ENCODE results near the gene NOS1AP.

The NOS1AP gene

GRCh38 chr1:162259894-162260455 lies 190.5 kb downstream of the NOS1AP start:
- Histone ChIP-seq H3K27ac (no peak overlapping the region), H3K36me3 (replicated peaks) (no peaks in the 10 kb centered on the region), H3K4me3 (ENCODE audit: low read depth, low read length) (no peak overlapping the region), H3K27me3 (replicated peaks) (no peaks in the 10 kb centered on the region)
- no peak for DNase-seq
- TF ChIP-seq CTCF (IDR thresholded peaks at IDR 0.05; ENCODE audit: low read depth, low read length, missing control alignments): no peak
- in situ Hi-C loops (cut with HindIII; ENCODE audit: low pct_ligation_motif_present, low sequenced_read_pairs): no loop called here

- no peak for TF ChIP-seq CTCF (IDR thresholded peaks at IDR 0.05; ENCODE audit: low read depth, low read length, missing control alignments)
- DNase-seq: no peak
- H3K36me3 ChIP-seq (replicated peaks): no peaks in the 10 kb centered on the region
- no peak overlapping the region for H3K4me3 ChIP-seq (ENCODE audit: low read depth, low read length)
- H3K27ac ChIP-seq: no peak overlapping the region
- in situ Hi-C loops (cut with HindIII; ENCODE audit: low pct_ligation_motif_present, low sequenced_read_pairs): no loop called here
- H3K27me3 ChIP-seq (replicated peaks): no peaks in the 10 kb centered on the region
Observed at GRCh38 chr1:162264108-162264507, 194.6 kb downstream of the NOS1AP start.

- DNase-seq: no peak
- Histone ChIP-seq H3K36me3 (replicated peaks) (no peaks in the 10 kb centered on the region), H3K27ac (no peak overlapping the region), H3K4me3 (ENCODE audit: low read depth, low read length) (no peak overlapping the region), H3K27me3 (replicated peaks) (no peaks in the 10 kb centered on the region)
- in situ Hi-C loops (cut with HindIII; ENCODE audit: low pct_ligation_motif_present, low sequenced_read_pairs): no loop called here
- TF ChIP-seq CTCF (IDR thresholded peaks at IDR 0.05; ENCODE audit: low read depth, low read length, missing control alignments): no peak
Observed at GRCh38 chr1:162265983-162266382, 196.5 kb downstream of the NOS1AP start.

GRCh38 chr1:162270016-162270770 lies 200.7 kb downstream of the NOS1AP start:
- Histone ChIP-seq H3K36me3 (replicated peaks) (no peaks in the 10 kb centered on the region), H3K27me3 (replicated peaks) (no peaks in the 10 kb centered on the region), H3K4me3 (ENCODE audit: low read depth, low read length) (no peak overlapping the region), H3K27ac (no peak overlapping the region)
- in situ Hi-C loops (cut with HindIII; ENCODE audit: low pct_ligation_motif_present, low sequenced_read_pairs): no loop called here
- DNase-seq: no peak
- no peak for TF ChIP-seq CTCF (IDR thresholded peaks at IDR 0.05; ENCODE audit: low read depth, low read length, missing control alignments)

- H3K36me3 ChIP-seq (replicated peaks): no peaks in the 10 kb centered on the region
- H3K27ac ChIP-seq: no peak overlapping the region
- no peaks in the 10 kb centered on the region for H3K27me3 ChIP-seq (replicated peaks)
- no peak for TF ChIP-seq CTCF (IDR thresholded peaks at IDR 0.05; ENCODE audit: low read depth, low read length, missing control alignments)
- DNase-seq: no peak
- in situ Hi-C loops (cut with HindIII; ENCODE audit: low pct_ligation_motif_present, low sequenced_read_pairs): no loop called here
- H3K4me3 ChIP-seq (ENCODE audit: low read depth, low read length): no peak overlapping the region
Observed at GRCh38 chr1:162271972-162272371, 202.5 kb downstream of the NOS1AP start.
